NCI-H1048 (cell line): Measurements from ENCODE around the gene HOXA3.

Experiments used
- DNase-seq: peaks from one replicate; lab custom pipeline; 2025; lab: John Stamatoyannopoulos, UW

The HOXA3 gene

DNA sequence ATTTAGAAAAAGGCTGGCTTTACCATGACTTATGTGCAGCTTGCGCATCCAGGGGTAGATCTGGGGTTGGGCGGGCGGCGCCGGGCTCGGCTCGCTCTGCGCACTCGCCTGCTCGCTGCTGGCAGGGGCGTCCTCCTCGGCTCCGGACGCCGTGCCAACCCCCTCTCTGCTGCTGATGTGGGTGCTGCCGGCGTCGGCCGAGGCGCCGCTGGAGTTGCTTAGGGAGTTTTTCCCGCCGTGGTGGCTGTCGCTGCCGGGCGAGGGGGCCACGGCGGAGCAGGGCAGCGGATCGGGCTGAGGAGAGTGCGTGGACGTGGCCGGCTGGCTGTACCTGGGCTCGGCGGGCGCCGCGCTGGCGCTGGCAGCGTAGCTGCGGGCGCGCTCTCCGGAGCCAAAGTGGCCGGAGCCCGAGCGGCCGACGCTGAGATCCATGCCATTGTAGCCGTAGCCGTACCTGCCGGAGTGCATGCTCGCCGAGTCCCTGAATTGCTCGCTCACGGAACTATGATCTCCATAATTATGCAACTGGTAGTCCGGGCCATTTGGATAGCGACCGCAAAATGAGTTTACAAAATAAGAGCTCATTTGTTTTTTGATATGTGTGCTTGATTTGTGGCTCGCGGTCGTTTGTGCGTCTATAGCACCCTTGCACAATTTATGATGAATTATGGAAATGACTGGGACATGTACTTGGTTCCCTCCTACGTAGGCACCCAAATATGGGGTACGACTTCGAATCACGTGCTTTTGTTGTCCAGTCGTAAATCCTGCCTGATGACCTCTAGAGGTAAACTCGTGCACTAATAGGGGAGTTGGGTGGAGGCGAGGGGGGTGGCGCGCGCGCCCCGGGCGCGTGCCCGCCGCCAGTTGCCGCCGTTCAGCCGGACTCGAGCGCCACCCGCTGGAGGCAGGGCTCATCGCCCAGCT is 9.1 kb downstream of the HOXA3 start, which contains the start of gene HOXA5:
TSS of gene HOXA5 (minus strand) at position 659 of the 927 bp plus-strand sequence. CDS start at position 585, 74 bp downstream.
- peak; percentile 91 for DNase-seq

DNA sequence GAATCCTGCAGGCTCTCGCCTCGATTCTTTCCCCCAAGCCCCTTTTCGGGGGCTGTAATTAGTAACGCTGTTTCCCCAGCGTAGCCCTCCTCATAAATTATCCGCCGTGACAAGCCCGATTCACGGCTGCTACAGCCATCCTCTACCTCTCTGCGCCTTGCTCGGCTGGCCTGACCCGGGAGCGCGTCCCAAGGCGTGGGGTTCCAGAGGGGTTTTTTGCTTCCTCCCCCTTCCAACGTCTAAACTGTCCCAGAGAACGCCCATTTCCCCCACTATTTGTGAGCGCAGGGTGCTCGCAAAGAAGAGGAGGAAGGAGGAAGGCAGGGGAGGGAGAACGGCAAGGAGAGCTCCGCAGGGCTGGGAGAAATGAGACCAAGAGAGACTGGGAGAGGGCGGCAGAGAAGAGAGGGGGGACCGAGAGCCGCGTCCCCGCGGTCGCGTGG is 9.8 kb downstream of the HOXA3 start:
- no peak for DNase-seq

DNA sequence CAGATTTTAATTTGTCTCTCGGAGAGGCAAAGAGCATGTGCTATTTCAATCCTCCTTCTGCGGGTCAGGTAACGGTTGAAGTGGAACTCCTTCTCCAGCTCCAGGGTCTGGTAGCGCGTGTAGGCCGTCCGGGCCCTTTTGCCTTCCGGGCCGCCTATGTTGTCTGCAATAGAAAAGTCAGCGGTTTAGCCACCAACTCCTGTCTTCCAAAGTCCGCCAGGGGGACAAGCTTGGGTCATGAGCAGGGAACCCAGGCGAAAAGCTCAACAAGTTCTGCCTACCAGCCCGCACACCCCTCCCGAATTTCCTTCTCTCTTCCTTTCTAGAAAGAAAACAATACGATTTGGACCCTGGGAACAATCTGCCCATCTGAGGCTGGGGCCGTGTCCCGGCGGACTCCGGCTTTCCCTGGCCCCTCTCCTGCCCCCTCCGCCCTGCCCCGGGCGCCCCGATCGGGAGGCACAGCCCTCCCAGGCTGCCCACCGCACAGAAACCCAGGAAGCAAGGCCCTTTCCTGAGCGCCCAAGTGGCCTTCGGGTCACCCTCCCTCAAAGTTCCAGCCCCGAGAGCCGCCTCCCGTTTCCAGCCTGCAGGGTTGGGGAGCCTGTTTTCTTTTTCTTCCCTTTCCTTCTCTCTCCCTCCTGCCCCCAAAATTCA is 10.3 kb downstream of the HOXA3 start:
- no peak for DNase-seq

DNA sequence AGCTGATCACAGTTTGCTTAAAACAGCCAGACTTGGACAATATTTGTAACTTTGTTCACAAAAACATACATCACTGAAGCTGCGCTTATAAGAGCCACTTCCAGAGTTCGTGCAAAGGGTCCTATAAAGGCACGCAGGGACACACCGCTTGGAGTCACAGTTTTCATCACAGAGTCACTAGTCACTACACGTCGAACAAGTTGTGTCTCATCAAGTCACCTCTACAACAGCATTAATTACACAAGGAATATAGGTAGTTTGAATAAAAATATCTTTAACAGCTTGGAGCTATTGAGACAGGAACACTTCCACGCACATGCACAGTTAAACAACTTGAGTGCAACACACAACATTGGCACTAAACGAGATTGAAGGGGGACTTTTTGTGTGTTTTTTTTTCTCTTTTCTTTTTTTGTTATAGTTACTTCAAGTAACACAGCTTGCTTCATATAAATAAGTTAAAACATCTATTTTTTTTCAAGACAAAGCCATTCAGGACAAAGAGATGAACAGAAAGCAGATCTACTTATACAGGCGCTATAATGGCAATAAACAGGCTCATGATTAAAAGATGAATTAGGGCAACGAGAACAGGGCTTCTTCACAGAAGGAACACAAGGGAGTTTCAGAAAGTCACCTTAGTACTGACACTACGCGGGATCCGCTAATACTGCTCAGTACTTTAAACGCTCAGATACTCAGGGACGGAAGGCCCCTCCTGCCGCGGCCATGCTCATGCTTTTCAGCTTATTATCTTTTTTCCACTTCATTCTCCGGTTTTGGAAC is 11.1 kb downstream of the HOXA3 start:
- no peak for DNase-seq

DNA sequence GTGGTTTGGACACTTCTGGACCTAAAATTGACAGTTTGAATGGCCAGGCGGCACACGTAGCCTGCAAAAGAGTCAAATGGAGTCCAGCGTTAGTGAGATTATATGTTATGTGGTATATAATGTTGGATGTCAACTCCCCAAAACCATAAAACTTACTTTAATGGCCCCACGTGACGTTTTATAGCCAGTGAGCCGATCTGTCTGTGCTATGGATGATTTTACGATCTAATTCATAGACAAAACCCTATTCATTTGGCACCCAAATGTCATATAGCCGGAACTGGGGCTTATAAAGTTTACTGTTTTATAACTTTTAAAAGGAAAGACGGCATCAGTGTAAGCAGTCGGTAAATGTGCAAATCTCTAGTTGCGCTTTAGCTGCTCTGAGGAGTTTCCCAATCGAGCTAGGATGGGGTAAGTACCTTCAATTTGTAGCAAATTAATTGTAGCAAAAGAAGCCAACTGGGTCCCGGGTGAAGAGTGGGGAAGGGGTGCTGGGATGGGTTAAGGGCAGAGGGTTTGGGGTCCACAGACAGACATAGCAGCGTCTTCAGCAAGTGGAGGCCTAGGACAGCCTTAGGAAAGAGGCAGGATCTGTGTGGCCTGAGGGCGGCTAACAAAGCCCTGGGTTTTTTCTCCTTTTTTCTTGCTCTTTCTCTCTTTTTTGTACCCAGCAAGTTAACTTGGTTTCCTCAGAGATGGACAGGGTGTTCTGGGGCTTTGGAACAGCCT is 12.1 kb downstream of the HOXA3 start:
- DNase-seq, result no peak

DNA sequence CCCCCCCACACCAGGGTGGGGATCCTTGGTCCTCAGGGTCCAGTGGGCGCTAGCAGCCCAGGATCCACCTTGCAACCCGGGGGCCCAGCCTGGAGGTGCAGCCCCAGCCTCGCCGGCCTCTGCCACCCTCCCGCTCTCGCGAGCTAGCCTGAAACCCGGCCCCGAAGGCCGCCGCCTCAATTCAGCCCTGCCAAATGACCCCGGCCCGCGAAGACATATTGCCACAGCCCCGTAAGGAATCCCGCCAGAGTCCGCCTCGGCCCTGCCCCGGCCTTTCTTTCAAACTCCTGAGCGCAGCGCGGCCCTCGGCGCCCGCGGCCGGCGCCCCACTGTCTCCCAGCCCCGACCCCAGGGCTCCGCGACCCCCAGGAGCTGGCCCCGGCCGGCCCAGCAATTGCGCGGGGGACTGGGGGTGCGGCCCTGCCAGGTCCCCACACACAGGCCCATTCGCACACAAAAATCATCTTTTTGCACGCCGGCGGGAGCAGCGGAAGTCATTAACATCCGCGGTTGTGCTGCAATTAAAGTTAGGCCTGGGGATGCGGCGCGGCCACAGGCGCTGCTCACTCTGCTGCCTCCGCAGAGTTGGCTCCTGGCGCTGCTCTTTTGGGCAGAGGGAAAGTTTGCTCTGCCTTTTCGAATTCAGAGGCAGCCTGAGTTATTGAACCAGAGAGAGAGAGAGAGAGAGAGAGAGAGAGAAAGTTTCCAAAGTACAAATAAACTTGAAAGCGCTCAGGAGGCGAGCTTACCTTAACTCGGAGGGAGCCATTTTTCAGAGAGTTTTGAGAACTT is 12.9 kb downstream of the HOXA3 start:
- no peak for DNase-seq

DNA sequence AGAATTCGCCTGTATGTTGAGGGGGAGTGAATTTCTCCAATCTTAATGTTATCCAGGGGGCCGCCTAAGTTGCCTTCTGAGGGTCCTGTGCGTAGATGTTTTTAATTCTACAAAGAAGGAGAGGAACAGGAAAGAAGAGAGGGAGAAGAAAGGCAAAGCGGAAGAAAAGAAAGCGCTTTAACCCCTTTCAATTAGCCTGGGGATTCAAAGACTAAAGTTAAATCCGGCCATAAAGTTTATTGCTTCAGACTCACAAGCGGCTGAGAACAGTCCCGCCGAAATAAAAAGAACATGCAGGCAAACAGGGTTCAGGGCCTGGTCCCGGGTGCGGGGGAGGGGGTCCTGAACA is 13.4 kb downstream of the HOXA3 start:
- DNase-seq, result no peak

DNA sequence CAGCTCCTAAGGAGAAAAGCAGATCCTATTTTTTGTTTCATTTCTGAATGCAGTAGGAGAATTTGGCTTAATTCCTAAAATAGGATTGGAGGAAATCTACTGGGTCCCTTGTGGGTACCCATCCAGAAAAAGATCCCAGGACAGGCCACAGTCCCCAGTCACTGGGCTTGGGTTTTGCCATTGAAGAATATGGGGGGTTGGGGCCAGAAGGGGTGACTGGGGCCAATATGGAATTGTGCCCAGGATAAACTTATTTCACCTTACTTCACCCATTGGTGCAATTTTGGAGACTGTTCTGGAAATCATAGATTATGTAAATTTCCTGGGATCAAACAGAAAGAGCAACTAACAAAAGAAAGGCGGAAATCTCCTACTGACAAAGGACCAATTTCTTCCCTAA is 13.9 kb downstream of the HOXA3 start:
- DNase-seq, result no peak

DNA sequence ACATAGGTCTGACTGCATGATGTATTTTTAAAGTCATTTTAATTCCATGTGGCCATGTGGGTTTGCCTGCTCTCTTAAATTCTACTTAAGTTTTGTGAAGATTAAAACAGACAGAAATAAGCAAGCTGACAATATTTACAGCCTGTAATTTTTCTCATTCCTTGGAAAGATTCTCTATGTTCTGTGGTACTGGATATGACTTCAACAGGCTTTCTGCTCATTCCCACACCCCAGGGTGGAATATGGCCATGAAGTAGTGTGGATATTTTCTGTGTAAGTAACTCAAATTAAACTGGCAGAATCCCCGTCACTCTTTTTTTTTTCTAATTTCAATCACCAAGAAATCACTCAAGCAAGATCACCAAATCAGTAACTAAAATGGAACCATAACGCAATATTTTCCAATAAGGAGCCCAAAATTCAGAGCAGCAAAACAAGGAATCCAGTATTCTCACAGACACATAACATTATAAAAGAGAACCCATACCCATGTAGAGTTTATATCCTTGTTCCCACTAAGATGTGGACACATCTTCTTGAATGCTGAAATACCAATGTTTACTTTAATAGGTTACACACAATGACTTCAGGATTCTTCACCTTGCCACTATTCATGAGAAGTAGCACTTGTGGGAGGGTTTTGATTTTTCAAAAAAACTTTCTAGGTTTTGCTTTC is 14.6 kb downstream of the HOXA3 start:
- DNase-seq, result no peak

DNA sequence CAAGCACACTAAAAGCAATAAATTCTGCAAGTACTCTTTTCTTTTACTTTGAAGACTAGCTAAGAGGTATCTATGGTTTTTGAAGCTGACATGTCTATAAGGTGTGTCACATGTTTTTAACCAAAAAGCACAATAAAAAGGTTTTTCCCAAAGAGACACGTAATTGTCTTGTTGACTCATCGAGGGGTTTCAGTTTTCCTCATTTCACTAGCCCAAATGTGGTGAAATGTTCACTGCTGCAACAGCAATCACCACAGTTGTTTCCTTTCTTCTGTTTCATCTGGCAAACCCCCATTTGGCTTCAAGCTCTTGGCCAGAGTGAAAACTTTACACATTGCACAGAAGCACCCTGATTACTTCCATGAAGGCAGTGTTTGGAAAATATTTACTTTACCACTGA is 18.0 kb downstream of the HOXA3 start:
- DNase-seq, result no peak

DNA sequence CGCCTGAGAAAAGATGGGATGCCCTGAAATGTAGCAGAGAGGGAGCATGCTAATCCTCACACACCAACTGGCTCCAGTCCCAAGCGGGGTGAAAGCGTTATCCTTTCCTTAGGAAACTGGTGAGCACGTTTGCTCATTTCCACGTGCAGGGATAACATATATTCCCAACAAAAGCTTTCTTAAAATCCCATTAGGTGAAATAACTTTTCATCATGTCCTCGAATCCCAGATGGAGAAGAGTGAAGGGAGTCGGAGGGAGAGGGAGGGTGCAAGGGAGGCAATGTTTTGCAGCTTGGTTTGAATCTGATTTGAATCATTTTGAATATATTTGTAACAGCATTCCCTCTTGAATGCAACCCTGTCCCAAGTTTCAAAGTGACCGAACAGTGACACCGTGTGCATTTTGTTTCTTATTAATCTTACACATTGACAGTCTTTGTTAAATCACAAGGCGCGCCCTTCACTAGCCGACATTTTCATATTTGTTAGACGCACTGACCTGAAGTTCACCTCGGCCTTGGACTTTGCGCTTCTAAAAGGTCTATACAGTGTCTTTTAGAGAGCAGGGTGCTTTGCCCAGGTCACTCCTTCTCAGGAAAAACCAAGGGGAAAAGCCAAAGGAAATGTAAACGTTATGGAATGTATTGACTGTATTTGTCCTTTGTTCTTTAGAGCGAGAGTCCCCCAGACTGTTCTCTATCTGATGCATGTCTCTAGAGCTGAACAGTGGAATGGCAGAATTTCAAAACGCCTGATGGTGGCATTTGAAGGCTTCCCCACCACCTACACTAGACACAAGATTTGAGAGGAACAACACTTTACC is 18.8 kb downstream of the HOXA3 start:
- peak; percentile 74 for DNase-seq

DNA sequence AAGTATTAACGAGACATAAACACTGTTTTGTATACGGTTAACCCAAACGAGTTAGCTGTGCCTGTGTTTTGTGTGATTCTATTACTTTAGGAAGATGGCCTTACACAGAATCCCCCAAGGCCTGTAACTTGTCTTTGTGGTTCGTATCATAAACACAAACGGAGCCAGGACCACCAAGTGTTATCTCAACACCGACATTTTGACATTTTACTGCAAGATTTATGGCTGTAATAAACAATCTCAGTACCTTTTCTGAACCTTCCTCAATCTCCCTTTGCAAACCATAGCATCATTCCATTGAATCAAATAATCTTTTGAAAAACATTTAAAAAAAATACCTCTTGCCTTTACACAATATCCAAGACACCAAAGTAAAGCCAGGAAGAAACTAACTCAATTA is 19.4 kb downstream of the HOXA3 start:
- no peak for DNase-seq

DNA sequence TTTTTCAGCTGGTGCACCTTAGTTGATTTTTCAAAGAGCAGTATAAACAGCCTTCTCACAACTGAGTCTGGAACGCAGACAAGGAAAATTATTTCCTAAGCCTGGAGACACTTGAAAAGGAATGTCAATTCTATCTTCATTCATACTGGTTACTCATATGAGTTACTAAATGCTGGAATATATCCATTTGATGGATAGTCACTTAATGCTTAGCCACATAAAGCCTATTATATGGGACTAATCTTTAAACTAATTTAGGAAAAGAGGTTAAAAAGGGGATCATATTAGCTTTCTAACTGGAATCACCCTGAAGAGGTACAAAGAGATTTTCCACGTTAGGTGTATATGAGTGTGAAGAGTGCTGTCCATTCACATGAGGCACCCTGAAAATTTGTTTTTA is 20.2 kb downstream of the HOXA3 start:
- no peak for DNase-seq

DNA sequence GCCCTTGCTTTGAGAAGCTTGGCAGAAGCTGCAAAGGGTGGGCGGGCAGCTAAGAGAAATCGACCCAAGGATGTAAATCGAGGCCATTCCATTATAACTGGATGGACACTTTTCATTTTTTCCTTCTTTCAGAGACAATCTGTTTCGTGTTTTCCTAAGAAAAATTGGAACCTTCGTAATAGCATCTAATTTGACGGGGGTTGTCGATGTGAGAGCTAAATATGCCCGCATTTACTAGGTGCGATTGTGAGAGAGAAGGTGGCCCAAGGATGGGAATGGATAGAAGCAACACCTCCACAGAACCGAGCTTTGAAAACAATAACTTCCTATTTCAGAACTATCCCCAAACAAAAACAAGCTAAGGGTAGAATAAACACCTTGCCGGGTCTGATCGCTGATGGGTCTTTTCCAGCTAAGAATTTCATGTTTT is 21.0 kb downstream of the HOXA3 start:
- DNase-seq, result no peak

DNA sequence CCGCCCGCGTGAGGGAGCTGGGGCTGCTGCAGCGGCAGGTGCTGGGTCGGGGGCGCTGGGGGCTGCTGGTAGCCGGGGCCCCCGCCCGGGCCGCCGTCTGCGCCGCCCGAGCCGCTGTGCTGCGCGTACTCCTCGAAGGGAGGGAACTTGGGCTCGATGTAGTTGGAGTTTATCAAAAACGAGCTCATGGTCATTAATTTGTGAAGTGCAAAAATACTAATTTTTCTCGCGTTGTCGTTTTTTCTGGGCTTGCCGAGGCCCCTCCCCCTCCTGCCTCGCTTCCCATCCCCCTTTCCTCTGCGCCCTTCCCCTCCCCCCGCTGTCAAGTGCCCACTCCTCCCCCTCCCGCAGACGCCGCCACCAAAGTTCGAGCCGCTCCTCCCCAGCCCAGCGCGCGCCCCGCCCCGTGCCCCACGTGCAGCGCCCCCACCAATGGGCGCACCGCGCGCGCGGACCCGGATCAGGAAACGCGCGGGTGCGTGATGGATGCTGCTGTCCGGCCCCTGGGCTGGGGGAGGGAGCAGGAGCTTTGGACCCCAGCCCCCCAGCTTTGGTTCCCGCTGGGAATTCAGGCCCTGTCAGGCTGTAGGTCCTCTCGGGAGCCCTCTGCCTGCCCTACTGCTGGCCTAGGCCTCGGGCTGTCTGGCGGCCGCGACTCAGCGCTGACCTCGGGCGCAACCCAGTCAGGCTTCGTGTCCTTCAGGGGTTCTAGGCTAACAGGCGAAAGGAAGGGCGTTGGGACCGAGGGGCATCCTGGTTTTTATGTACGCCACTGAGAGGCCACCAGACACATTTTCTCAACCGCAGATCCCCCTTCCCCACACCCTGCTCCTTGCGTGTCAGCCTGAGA is 21.6 kb downstream of the HOXA3 start, which contains the start of gene HOXA4:
TSS of gene HOXA4 (minus strand) at position 218 of the 850 bp plus-strand sequence. CDS start at position 194, 24 bp downstream.
- peak; percentile 23 for DNase-seq

DNA sequence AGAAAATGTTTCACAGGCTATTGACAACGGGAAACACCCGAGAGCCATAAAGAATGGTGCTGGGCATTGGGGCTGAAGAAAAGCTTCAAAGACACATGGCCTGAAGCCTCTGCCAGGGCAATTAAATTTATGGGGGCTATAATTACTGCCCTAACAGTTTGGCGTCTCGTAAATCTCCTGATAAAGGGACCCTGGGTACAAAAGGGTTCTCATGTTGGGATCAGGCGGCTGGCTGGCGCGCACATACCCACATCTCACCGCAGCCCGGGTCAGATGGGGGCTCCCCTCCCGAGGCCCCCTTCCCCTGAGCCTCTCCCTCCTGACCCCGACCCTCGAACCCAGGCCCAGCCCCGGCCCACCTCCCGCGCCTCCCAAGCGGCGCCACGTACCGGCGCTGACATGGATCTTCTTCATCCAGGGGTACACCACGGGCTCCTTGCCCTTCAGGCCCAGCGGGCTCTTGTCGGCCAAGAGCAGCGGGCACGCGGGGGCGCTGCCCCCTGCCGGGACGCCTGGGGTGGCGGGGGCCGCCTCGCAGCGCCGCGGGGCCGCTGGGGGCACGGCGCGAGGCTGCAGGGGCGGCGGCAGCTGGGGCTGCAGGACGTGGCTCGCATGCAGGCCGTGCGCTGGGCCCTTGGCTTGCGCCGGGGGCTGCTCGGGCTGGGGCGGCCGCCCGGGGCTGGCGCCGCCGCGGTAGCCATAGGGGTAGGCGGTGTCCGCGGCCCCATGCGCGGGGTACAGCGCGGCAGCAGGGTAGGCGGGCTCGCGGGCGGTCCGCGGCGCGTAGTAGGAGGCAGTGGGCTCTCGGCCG is 22.4 kb downstream of the HOXA3 start:
- no peak for DNase-seq
